ENCODE measurements around the gene MAP10.

GRCh38 chr1:232795497-232796053, 9.6 kb upstream of the MAP10 start:
- TF ChIP-seq POLR2A (IDR thresholded peaks at IDR 0.05) (no peak), CTCF (IDR thresholded peaks at IDR 0.05 in 8 of 11, conservative IDR thresholded peaks at IDR 0.05 in 3 of 11) (no peak)
